Measurements from ENCODE around the gene PATJ.

Gene PATJ

GRCh38 chr1:61981870-61982660 is 239.8 kb downstream of the PATJ start:
- no peak for DNase-seq (ENCODE audit: low read depth in 2 of 2, low spot score in 1 of 2)

- DNase-seq (ENCODE audit: low read depth in 2 of 2, low spot score in 1 of 2) = no peak
Measured at GRCh38 chr1:61983236-61983635, 241.0 kb downstream of the PATJ start.

- DNase-seq (ENCODE audit: low read depth in 2 of 2, low spot score in 1 of 2) = no peak
Measured at GRCh38 chr1:61992257-61992656, 250.0 kb downstream of the PATJ start.

- no peak for DNase-seq (ENCODE audit: low read depth in 2 of 2, low spot score in 1 of 2)
Measured at GRCh38 chr1:61993331-61993961, 251.2 kb downstream of the PATJ start.

- DNase-seq (ENCODE audit: low read depth in 2 of 2, low spot score in 1 of 2) = no peak
Measured at GRCh38 chr1:61995641-61996040, 253.4 kb downstream of the PATJ start.

- no peak for DNase-seq (ENCODE audit: low read depth in 2 of 2, low spot score in 1 of 2)
Measured at GRCh38 chr1:61997123-61997522, 254.8 kb downstream of the PATJ start.

GRCh38 chr1:62003777-62004176 is 261.5 kb downstream of the PATJ start:
- DNase-seq (ENCODE audit: low read depth in 2 of 2, low spot score in 1 of 2) = no peak

GRCh38 chr1:62006690-62007089 is 264.4 kb downstream of the PATJ start:
- DNase-seq (ENCODE audit: low read depth in 2 of 2, low spot score in 1 of 2) = no peak

GRCh38 chr1:62011006-62011405 is 268.7 kb downstream of the PATJ start:
- DNase-seq (ENCODE audit: low read depth in 2 of 2, low spot score in 1 of 2) = no peak

GRCh38 chr1:62012095-62012494 is 269.8 kb downstream of the PATJ start:
- no peak for DNase-seq (ENCODE audit: low read depth in 2 of 2, low spot score in 1 of 2)

- DNase-seq (ENCODE audit: low read depth in 2 of 2, low spot score in 1 of 2) = no peak
Measured at GRCh38 chr1:62012836-62013235, 270.6 kb downstream of the PATJ start.

- no peak for DNase-seq (ENCODE audit: low read depth in 2 of 2, low spot score in 1 of 2)
Measured at GRCh38 chr1:62013264-62013663, 271.0 kb downstream of the PATJ start.

GRCh38 chr1:62022382-62022983 is 280.2 kb downstream of the PATJ start:
- no peak for DNase-seq (ENCODE audit: low read depth in 2 of 2, low spot score in 1 of 2)

- DNase-seq (ENCODE audit: low read depth in 2 of 2, low spot score in 1 of 2) = no peak
Measured at GRCh38 chr1:62024690-62025089, 282.4 kb downstream of the PATJ start.

- no peak for DNase-seq (ENCODE audit: low read depth in 2 of 2, low spot score in 1 of 2)
Measured at GRCh38 chr1:62025154-62025553, 282.9 kb downstream of the PATJ start.

GRCh38 chr1:62025892-62026291 is 283.6 kb downstream of the PATJ start:
- DNase-seq (ENCODE audit: low read depth in 2 of 2, low spot score in 1 of 2) = no peak

GRCh38 chr1:62029704-62030103 is 287.4 kb downstream of the PATJ start:
- DNase-seq (ENCODE audit: low read depth in 2 of 2, low spot score in 1 of 2) = no peak

GRCh38 chr1:62034790-62035189 is 292.5 kb downstream of the PATJ start:
- DNase-seq (ENCODE audit: low read depth in 2 of 2, low spot score in 1 of 2) = no peak

- DNase-seq (ENCODE audit: low read depth in 2 of 2, low spot score in 1 of 2) = no peak
Measured at GRCh38 chr1:62037274-62037673, 295.0 kb downstream of the PATJ start.

GRCh38 chr1:62038594-62039284 is 296.5 kb downstream of the PATJ start:
- no peak for DNase-seq (ENCODE audit: low read depth in 2 of 2, low spot score in 1 of 2)

- no peak for DNase-seq (ENCODE audit: low read depth in 2 of 2, low spot score in 1 of 2)
Measured at GRCh38 chr1:62040450-62040849, 298.2 kb downstream of the PATJ start.

- DNase-seq (ENCODE audit: low read depth in 2 of 2, low spot score in 1 of 2) = no peak
Measured at GRCh38 chr1:62040973-62041372, 298.7 kb downstream of the PATJ start.
